Omental fat pad (tissue), 4 donors: Measurements from ENCODE around the gene PALM. TPM values are rescaled to one million over a fixed set of nuclear protein-coding genes. Genes with fewer than 3 reads are reported as not detected.
"Not testable (repeated sequence)": the region's sequence is repeated elsewhere in the genome, so short reads cannot be mapped to it uniquely, and the experiment has no call there.

Experiments used
- ATAC-seq: fragments of 150-250 bp; one replicate; pipeline ENCODE4 v1.9.1; 2016; ENCODE audit warnings: mild to moderate bottlenecking, moderate library complexity; ENCODE audit not compliant: low FRiP score
- DNase-seq: peaks from one replicate; pipeline ENCODE4 v3.0.0-alpha.2; 2019; ENCODE audit warnings: low spot score
- CTCF ChIP-seq, 3 donors: fragments of 450-650 bp; IDR thresholded peaks; one replicate each; pipeline ENCODE4 v1.5.1; 2016 to 2017; ENCODE audit warnings: antibody characterized with exemption in 3 of 3, mild to moderate bottlenecking in 3 of 3, moderate library complexity in 2 of 3
- total RNA-seq, 4 donors: library from RNA; depleted of rRNA; stranded (reverse); fragments of >200 nt; gene quantifications; one replicate each; pipeline ENCODE4 v1.1.0, GENCODE V29; 2016

Gene PALM
- total RNA-seq, 4 donors from 2014 or later = 44.6 to 119 (median 54.8) TPM

GRCh38 chr19:663682-664117, 45.0 kb upstream of the PALM start:
- no peak for TF ChIP-seq CTCF (IDR thresholded peaks at IDR 0.05)
- ATAC-seq = no peak
- no peak for DNase-seq

- TF ChIP-seq CTCF (IDR thresholded peaks at IDR 0.05) = peak in 2 of 3 donors; percentile 45 to 94
- peak; percentile 83 for DNase-seq
- peak; percentile 45 for ATAC-seq
These were observed 43.8 kb upstream of the PALM start for GRCh38 chr19:664913-665443.

GRCh38 chr19:666985-667573, 41.7 kb upstream of the PALM start:
- DNase-seq = not testable (repeated sequence)

GRCh38 chr19:668675-669434, 39.9 kb upstream of the PALM start:
- not testable (repeated sequence) for ATAC-seq, DNase-seq

More at GRCh38 chr19:666985-667573, 41.7 kb upstream of the PALM start:
- not testable (repeated sequence) for ATAC-seq

- no peak for DNase-seq
These were observed 38.1 kb upstream of the PALM start for GRCh38 chr19:670609-671075.

GRCh38 chr19:674282-675151, 34.2 kb upstream of the PALM start:
- ATAC-seq (no peak), DNase-seq (no peak)
- no peak for TF ChIP-seq CTCF (IDR thresholded peaks at IDR 0.05)

More at GRCh38 chr19:670609-671075, 38.1 kb upstream of the PALM start:
- no peak for ATAC-seq
- TF ChIP-seq CTCF (IDR thresholded peaks at IDR 0.05) = no peak

- ATAC-seq = no peak
- TF ChIP-seq CTCF (IDR thresholded peaks at IDR 0.05) = no peak
- no peak for DNase-seq
These were observed 32.8 kb upstream of the PALM start for GRCh38 chr19:676007-676338.
